Stimulated activated naive B cell treated with anti-CD40 and anti-IgM and Interleukin-4, amounts not matched to agents 10 μg/mL and 1 μg/mL and 100 μg/mL, for 72 hours (primary cell): ENCODE data around the gene QPCTL.
A peak's percentile ranks its signal among the peaks of the same experiment; 100 is the strongest.
"Not testable (repeated sequence)": the region's sequence is repeated elsewhere in the genome, so short reads cannot be mapped to it uniquely, and the experiment has no call there.

Experiments
- ATAC-seq, 2 donors: fragments of 150-1000 bp; cut with Tn5 transposase; replicated peaks; 2 replicates each; pipeline ENCODE4 v1.10.0; 2021; ENCODE audit warnings: moderate library complexity in 1 of 2
- DNase-seq: peaks from one replicate; pipeline ENCODE4 v3.0.0; 2021
- H3K27ac Mint-ChIP-seq: one replicate; pipeline ENCODE4 v1.8.0; 2022; ENCODE audit warnings: mild to moderate bottlenecking, mixed read lengths
- H3K27me3 Mint-ChIP-seq, 2 donors: one replicate each; pipeline ENCODE4 v1.8.0; 2022; ENCODE audit warnings: mixed read lengths in 2 of 2
- H3K36me3 Mint-ChIP-seq, 2 donors: one replicate each; pipeline ENCODE4 v1.8.0; 2022; ENCODE audit warnings: mixed read lengths in 2 of 2, mild to moderate bottlenecking in 1 of 2
- H3K4me1 Mint-ChIP-seq, 2 donors: one replicate each; pipeline ENCODE4 v1.8.0; 2022; ENCODE audit warnings: mixed read lengths in 2 of 2, mild to moderate bottlenecking in 1 of 2
- H3K4me3 Mint-ChIP-seq, 2 donors: one replicate each; pipeline ENCODE4 v1.8.0; 2022; ENCODE audit warnings: mild to moderate bottlenecking in 2 of 2, mixed read lengths in 2 of 2, moderate library complexity in 1 of 2
- H3K9me3 Mint-ChIP-seq, 2 donors: one replicate each; pipeline ENCODE4 v1.8.0; 2022; ENCODE audit warnings: mixed read lengths in 2 of 2, mild to moderate bottlenecking in 1 of 2

The QPCTL gene

GRCh38 chr19:45663800-45664199 is 28.7 kb upstream of the QPCTL start:
- Mint-ChIP-seq H3K27me3 (peaks cover 46 to 54% of the 10 kb centered on the region in 2 donors), H3K4me3 (no peak overlapping the region), H3K9me3 (no peaks in the 10 kb centered on the region), H3K4me1 (peaks cover 10 to 15% of the 10 kb centered on the region in 2 donors), H3K27ac (no peak overlapping the region), H3K36me3 (no peaks in the 10 kb centered on the region)
- no peak for DNase-seq
- ATAC-seq: no peak

GRCh38 chr19:45664575-45664974 is 27.9 kb upstream of the QPCTL start:
- ATAC-seq (no peak), DNase-seq (no peak)
- Mint-ChIP-seq H3K4me3 (no peak overlapping the region), H3K27ac (no peak overlapping the region), H3K27me3 (peaks cover 45 to 53% of the 10 kb centered on the region in 2 donors), H3K9me3 (no peaks in the 10 kb centered on the region), H3K36me3 (no peaks in the 10 kb centered on the region), H3K4me1 (peaks cover 17 to 23% of the 10 kb centered on the region in 2 donors)

DNA sequence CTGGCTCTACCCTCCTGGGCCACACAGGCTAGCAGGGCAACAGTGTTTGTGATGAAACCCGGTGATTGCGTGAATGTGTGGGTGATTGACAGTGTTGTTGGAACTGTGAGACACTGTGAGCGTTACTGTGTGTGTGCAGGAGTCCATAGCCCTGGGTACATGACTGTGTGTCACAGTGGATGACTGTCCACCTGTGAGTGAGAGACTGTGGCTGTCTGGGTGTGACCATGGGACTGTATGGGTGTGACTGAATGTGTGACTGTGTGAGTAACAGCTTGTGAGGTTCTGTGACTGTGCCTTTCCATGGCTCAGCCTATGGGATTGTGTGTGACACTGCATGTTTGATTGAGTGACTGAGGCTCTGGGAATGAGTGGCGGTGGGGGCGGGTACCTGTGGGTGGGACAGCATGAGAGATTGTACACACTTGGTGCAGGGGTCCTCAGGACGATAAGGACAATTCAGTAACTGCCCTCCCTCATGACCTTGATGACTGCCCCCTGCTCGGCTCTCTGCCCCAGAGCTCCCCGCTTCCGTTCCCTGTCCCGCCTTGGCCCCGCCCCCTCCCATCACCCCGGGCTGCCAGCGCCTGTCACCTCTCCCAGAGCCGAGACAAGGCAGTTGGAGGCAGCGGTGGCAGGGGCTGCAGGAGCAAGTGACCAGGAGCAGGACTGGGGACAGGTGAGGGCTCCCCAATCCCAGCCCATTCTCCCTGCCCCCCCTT is 24.7 kb upstream of the QPCTL start, which contains the start of gene GIPR:
TSS of gene GIPR (plus strand) at position 602 of the 722 bp plus-strand sequence. CDS start 1,300 bp downstream, outside the sequence.
- peaks cover 0 to 2% of the 10 kb centered on the region in 2 donors for H3K36me3 Mint-ChIP-seq
- peaks cover 52 to 57% of the 10 kb centered on the region in 2 donors for H3K27me3 Mint-ChIP-seq
- peaks cover 26 to 39% of the 10 kb centered on the region in 2 donors for H3K4me1 Mint-ChIP-seq
- DNase-seq (peak; percentile 16), ATAC-seq (peak; percentile 41 to 62)
- peak within 1 kb of the TSS; percentile 22 for H3K27ac Mint-ChIP-seq
- peak within 1 kb of the TSS; percentile 78 to 82 for H3K4me3 Mint-ChIP-seq
- peaks cover 0 to 2% of the 10 kb centered on the region in 2 donors for H3K9me3 Mint-ChIP-seq

GRCh38 chr19:45668342-45668871 is 24.1 kb upstream of the QPCTL start:
- H3K9me3 Mint-ChIP-seq: peaks cover 0 to 2% of the 10 kb centered on the region in 2 donors
- peak; percentile 12 to 15 for ATAC-seq
- H3K27ac Mint-ChIP-seq: peak overlapping the region; percentile 22
- DNase-seq: peak; percentile 18
- H3K4me3 Mint-ChIP-seq: peak overlapping the region; percentile 78 to 82
- peaks cover 0 to 2% of the 10 kb centered on the region in 2 donors for H3K36me3 Mint-ChIP-seq
- H3K4me1 Mint-ChIP-seq: peaks cover 26 to 39% of the 10 kb centered on the region in 2 donors
- H3K27me3 Mint-ChIP-seq: peaks cover 54 to 59% of the 10 kb centered on the region in 2 donors

DNA sequence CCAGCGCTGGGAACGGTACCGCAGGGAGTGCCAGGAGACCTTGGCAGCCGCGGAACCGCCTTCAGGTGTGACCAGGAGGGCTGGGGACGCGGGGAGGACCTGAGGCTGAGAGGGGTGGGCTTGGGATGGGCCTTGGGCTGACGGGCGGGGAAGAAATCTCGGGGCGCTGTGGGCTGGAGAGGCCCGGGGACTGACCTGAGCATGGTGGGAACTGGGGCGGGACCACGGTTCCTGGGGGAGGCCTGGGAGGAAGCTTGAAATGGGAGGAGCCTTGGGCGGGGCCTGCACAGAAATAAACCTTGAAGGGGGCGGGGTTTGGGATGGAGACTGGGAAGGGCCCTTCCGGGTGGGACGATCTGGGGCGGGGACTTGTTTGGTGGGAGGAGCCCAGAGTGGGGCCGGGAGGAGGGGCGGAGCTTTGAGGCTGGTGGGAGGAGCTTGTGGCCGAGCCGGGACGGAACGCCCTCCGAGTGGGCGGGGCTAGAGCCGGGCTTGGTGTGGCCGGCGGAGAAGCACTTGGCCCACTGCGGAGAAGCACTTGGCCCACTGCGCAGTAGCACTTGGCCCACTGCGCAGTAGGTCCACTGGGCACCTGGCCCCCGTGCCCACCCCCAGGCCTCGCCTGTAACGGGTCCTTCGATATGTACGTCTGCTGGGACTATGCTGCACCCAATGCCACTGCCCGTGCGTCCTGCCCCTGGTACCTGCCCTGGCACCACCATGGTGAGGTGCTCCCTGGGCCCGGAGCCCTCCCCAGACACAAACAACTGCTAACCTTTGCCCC is 21.6 kb upstream of the QPCTL start:
- peak; percentile 35 to 55 for ATAC-seq
- peak; percentile 65 for DNase-seq
- Mint-ChIP-seq H3K9me3 (peaks cover 0 to 2% of the 10 kb centered on the region in 2 donors), H3K4me1 (peaks cover 26 to 40% of the 10 kb centered on the region in 2 donors), H3K4me3 (peak overlapping the region; percentile 65 to 70), H3K27ac (peak overlapping the region; percentile 17), H3K27me3 (peaks cover 40 to 47% of the 10 kb centered on the region in 2 donors), H3K36me3 (peaks cover 0 to 2% of the 10 kb centered on the region in 2 donors)

DNA sequence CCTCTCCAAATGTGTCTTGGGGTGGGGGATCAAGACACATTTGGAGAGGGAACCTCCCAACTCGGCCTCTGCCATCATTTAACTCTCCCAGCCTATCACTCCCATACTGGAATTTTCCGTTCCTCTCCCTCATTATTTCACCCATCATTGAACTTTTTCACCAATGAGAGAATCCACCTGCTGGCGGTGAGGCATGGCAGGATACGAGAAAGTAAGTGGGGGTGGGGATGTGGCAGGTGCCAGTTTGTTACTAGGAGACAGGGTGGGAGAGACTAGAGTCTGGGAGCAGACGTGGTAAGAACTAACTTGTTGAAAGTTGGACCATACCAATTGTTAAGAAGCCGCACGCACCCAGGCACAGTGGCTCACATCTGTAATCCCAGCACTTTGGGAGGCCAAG is 17.5 kb upstream of the QPCTL start:
- no peak for ATAC-seq
- no peak for DNase-seq
- peaks cover 0 to 2% of the 10 kb centered on the region in 2 donors for H3K36me3 Mint-ChIP-seq

DNA sequence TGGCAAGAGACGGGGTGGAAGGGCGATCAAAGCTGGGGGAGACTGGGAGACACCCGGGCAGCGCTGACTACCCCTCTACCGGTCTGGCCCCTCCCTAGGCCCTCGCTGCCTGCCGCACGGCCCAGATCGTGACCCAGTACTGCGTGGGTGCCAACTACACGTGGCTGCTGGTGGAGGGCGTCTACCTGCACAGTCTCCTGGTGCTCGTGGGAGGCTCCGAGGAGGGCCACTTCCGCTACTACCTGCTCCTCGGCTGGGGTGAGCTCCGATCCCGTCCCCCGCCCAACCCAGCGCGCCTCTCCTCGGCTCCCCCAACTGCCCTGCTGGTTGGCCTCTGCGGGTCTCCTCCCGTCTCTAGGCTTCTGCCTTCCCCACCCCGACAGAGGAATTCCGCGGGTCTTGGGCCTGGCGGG is 15.6 kb upstream of the QPCTL start:
- Mint-ChIP-seq H3K27me3 (peaks cover 32 to 48% of the 10 kb centered on the region in 2 donors), H3K27ac (no peak overlapping the region), H3K9me3 (no peaks in the 10 kb centered on the region), H3K4me3 (peak overlapping the region; percentile 63 to 72), H3K4me1 (peaks cover 19 to 38% of the 10 kb centered on the region in 2 donors), H3K36me3 (peaks cover 1 to 2% of the 10 kb centered on the region in 2 donors)
- DNase-seq (peak; percentile 15), ATAC-seq (peak; percentile 25 to 28)

More for the DNA sequence above, 17.5 kb upstream of the QPCTL start:
- no peak overlapping the region for H3K4me3 Mint-ChIP-seq
- peaks cover 26 to 41% of the 10 kb centered on the region in 2 donors for H3K4me1 Mint-ChIP-seq
- H3K27me3 Mint-ChIP-seq: peaks cover 48 to 64% of the 10 kb centered on the region in 2 donors
- H3K9me3 Mint-ChIP-seq: peaks cover 0 to 2% of the 10 kb centered on the region in 2 donors
- no peak overlapping the region for H3K27ac Mint-ChIP-seq

- Mint-ChIP-seq H3K9me3 (no peaks in the 10 kb centered on the region), H3K4me1 (peaks cover 22 to 40% of the 10 kb centered on the region in 2 donors), H3K27me3 (peaks cover 31 to 45% of the 10 kb centered on the region in 2 donors), H3K4me3 (peak overlapping the region; percentile 79 to 83), H3K36me3 (peaks cover 4 to 5% of the 10 kb centered on the region in 2 donors), H3K27ac (peak overlapping the region; percentile 7)
- ATAC-seq (peak; percentile 53), DNase-seq (peak; percentile 34)
These were observed 14.9 kb upstream of the QPCTL start for GRCh38 chr19:45677351-45678230.

DNA sequence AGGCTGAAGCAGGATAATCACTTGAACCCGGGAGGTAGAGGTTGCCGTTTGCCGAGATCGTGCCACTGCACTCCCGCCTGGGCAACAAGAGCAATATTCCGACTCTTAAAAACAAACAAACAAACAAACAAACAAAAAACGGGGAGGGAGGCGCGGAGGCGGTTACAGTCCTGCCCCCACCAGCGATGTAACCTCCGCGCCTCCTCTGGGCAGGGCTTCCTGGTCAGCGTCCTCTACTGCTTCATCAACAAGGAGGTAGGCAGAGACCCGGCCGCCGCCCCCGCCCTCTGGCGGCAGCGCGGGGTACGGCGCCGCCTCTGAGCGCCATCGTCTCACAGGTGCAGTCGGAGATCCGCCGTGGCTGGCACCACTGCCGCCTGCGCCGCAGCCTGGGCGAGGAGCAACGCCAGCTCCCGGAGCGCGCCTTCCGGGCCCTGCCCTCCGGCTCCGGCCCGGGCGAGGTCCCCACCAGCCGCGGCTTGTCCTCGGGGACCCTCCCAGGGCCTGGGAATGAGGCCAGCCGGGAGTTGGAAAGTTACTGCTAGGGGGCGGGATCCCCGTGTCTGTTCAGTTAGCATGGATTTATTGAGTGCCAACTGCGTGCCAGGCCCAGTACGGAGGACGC is 11.0 kb upstream of the QPCTL start:
- H3K9me3 Mint-ChIP-seq: no peaks in the 10 kb centered on the region
- H3K4me3 Mint-ChIP-seq: peak overlapping the region; percentile 80 to 86
- peak overlapping the region; percentile 51 for H3K27ac Mint-ChIP-seq
- ATAC-seq (peak; percentile 89 to 92), DNase-seq (peak; percentile 84)
- H3K4me1 Mint-ChIP-seq: peaks cover 18 to 34% of the 10 kb centered on the region in 2 donors
- peaks cover 21 to 29% of the 10 kb centered on the region in 2 donors for H3K27me3 Mint-ChIP-seq
- peaks cover 27 to 37% of the 10 kb centered on the region in 2 donors for H3K36me3 Mint-ChIP-seq

GRCh38 chr19:45682117-45682516 is 10.3 kb upstream of the QPCTL start:
- Mint-ChIP-seq H3K27me3 (peaks cover 18 to 23% of the 10 kb centered on the region in 2 donors), H3K9me3 (no peaks in the 10 kb centered on the region), H3K36me3 (peaks cover 32 to 43% of the 10 kb centered on the region in 2 donors), H3K27ac (peak overlapping the region; percentile 22), H3K4me1 (peaks cover 13 to 27% of the 10 kb centered on the region in 2 donors), H3K4me3 (no peak overlapping the region)
- ATAC-seq (no peak), DNase-seq (no peak)

GRCh38 chr19:45682908-45683307 is 9.6 kb upstream of the QPCTL start:
- H3K27me3 Mint-ChIP-seq: peaks cover 10 to 15% of the 10 kb centered on the region in 2 donors
- no peak for DNase-seq
- no peak for ATAC-seq
- no peak overlapping the region for H3K4me3 Mint-ChIP-seq
- no peaks in the 10 kb centered on the region for H3K9me3 Mint-ChIP-seq
- peak overlapping the region; percentile 14 for H3K27ac Mint-ChIP-seq
- peaks cover 8 to 19% of the 10 kb centered on the region in 2 donors for H3K4me1 Mint-ChIP-seq
- peaks cover 32 to 46% of the 10 kb centered on the region in 2 donors for H3K36me3 Mint-ChIP-seq

- Mint-ChIP-seq H3K4me1 (peaks cover 9 to 21% of the 10 kb centered on the region in 2 donors), H3K36me3 (peaks cover 38 to 55% of the 10 kb centered on the region in 2 donors), H3K27ac (peak overlapping the region; percentile 70)
- H3K27me3 Mint-ChIP-seq, ATAC-seq, DNase-seq, H3K9me3 Mint-ChIP-seq, H3K4me3 Mint-ChIP-seq: not testable (repeated sequence)
These were observed 7.4 kb upstream of the QPCTL start for GRCh38 chr19:45685045-45685444.

- Mint-ChIP-seq H3K27me3 (no peaks in the 10 kb centered on the region), H3K9me3 (no peaks in the 10 kb centered on the region), H3K4me1 (peaks cover 8 to 15% of the 10 kb centered on the region in 2 donors), H3K4me3 (no peak overlapping the region), H3K36me3 (peaks cover 35 to 60% of the 10 kb centered on the region in 2 donors), H3K27ac (no peak overlapping the region)
- DNase-seq (no peak), ATAC-seq (no peak)
These were observed 4.9 kb upstream of the QPCTL start for GRCh38 chr19:45687599-45687998.
